MM.1S (cell line): ENCODE data around the gene BICC1.
A peak's percentile ranks its signal among the peaks of the same experiment; 100 is the strongest.

Experiments
- DNase-seq: peaks from one replicate; pipeline ENCODE4 v3.0.0-alpha.2; 2015
- H2AFZ ChIP-seq: fragments of 300-600 bp; sonication (generic); 2 replicates; pipeline ENCODE4 v1.6.0; 2016; ENCODE audit warnings: antibody characterized with exemption, low read length
- H3F3A ChIP-seq: fragments of 300-600 bp; sonication (generic); 2 replicates; pipeline ENCODE4 v1.6.1; 2016; ENCODE audit warnings: mild to moderate bottlenecking, antibody characterized with exemption, low read length, moderate library complexity, mixed read lengths; ENCODE audit not compliant: insufficient read depth
- H3K27ac ChIP-seq: fragments of 300-600 bp; sonication (generic); 2 replicates; pipeline ENCODE4 v1.5.1; 2016; ENCODE audit warnings: mild to moderate bottlenecking, low read length
- H3K27me3 ChIP-seq: fragments of 300-600 bp; sonication (generic); replicated peaks from 2 replicates; pipeline ENCODE4 v1.6.0; 2016; ENCODE audit warnings: low read length; ENCODE audit not compliant: insufficient read depth
- H3K36me3 ChIP-seq: fragments of 300-600 bp; sonication (generic); replicated peaks from 2 replicates; pipeline ENCODE4 v1.6.1; 2016; ENCODE audit warnings: mild to moderate bottlenecking, low read length, mixed read lengths; ENCODE audit not compliant: insufficient read depth
- H3K4me1 ChIP-seq: fragments of 300-600 bp; sonication (generic); 2 replicates; pipeline ENCODE4 v1.6.1; 2016; ENCODE audit warnings: low read length, mixed read lengths
- H3K4me2 ChIP-seq: fragments of 300-600 bp; sonication (generic); 2 replicates; pipeline ENCODE4 v1.6.0; 2016; ENCODE audit warnings: low read depth, low read length
- H3K4me3 ChIP-seq: fragments of 300-600 bp; sonication (generic); 2 replicates; pipeline ENCODE4 v1.5.1; 2016; ENCODE audit warnings: low read length, mixed read lengths
- H3K79me2 ChIP-seq: fragments of 300-600 bp; sonication (generic); 2 replicates; pipeline ENCODE4 v1.6.1; 2016; ENCODE audit warnings: mixed run types, low read length, mixed read lengths
- H3K9ac ChIP-seq: fragments of 300-600 bp; sonication (generic); 2 replicates; pipeline ENCODE4 v1.6.1; 2016; ENCODE audit warnings: low read length, mixed read lengths
- H3K9me2 ChIP-seq: fragments of 300-600 bp; sonication (generic); replicated peaks from 2 replicates; pipeline ENCODE4 v1.6.1; 2016; ENCODE audit warnings: mild to moderate bottlenecking, low read length, mixed read lengths; ENCODE audit not compliant: insufficient read depth
- H3K9me3 ChIP-seq: fragments of 300-600 bp; sonication (generic); replicated peaks from 2 replicates; pipeline ENCODE4 v1.6.1; 2016; ENCODE audit warnings: mild to moderate bottlenecking, low read length, mixed read lengths; ENCODE audit not compliant: insufficient read depth
- H4K20me1 ChIP-seq: fragments of 300-600 bp; sonication (generic); 2 replicates; pipeline ENCODE4 v1.6.1; 2016; ENCODE audit warnings: mild to moderate bottlenecking, low read length, moderate library complexity, mixed read lengths; ENCODE audit not compliant: insufficient read depth
- EZH2 ChIP-seq: fragments of 300-600 bp; sonication (generic); optimal IDR thresholded peaks from 2 replicates; pipeline ENCODE3; 2017; ENCODE audit warnings: low read depth, mild to moderate bottlenecking, antibody characterized with exemption, low read length, mixed read lengths
- EZH2phosphoT487 ChIP-seq: fragments of 300-600 bp; sonication (generic); IDR thresholded peaks from 2 replicates; pipeline ENCODE4 v1.6.1; 2018; ENCODE audit warnings: antibody characterized with exemption, low read length
- TF ChIP-seq, protein P1 (sequence below): fragments of 300-600 bp; sonication (generic); IDR thresholded peaks from 2 replicates; pipeline ENCODE4 v1.5.1; 2016; ENCODE audit warnings: antibody characterized with exemption, low read length, mixed read lengths

BICC1 gene

DNA sequence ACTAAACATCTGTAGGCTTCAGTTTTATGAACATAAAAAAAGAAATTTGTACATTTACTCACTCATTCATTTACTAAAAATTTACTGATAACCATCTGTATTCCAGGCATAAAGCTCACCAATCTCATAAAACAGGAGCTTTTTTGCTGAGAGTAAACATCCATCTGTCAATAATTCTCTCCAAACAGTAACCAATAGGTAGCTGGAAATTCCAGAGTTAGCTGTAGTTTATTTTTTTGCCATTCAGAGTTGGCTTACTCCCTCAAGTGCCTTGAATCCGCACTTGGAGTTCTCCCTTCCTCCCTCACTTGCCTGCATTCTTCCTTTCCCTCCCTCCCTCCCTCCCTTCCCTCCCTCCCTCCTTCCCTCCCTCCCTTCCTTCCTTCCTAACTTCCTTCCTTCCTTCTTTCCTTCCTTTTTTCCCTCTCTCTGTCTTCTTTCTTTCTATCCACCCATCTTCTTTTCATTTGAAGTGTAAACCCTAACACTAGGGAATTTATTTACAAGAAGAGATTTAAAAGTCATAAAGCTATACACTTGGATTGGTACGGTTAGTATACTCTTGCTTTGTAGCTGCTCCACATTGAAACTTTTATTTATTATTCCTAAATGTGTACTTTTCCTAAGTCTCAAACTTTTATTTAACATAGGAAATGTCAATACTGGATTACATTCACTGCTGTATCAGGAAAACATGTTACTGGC, 44.6 kb upstream of the BICC1 start:
- TF ChIP-seq EZH2 (no peak), EZH2phosphoT487 (no peak)
- TF ChIP-seq, protein P1, sequence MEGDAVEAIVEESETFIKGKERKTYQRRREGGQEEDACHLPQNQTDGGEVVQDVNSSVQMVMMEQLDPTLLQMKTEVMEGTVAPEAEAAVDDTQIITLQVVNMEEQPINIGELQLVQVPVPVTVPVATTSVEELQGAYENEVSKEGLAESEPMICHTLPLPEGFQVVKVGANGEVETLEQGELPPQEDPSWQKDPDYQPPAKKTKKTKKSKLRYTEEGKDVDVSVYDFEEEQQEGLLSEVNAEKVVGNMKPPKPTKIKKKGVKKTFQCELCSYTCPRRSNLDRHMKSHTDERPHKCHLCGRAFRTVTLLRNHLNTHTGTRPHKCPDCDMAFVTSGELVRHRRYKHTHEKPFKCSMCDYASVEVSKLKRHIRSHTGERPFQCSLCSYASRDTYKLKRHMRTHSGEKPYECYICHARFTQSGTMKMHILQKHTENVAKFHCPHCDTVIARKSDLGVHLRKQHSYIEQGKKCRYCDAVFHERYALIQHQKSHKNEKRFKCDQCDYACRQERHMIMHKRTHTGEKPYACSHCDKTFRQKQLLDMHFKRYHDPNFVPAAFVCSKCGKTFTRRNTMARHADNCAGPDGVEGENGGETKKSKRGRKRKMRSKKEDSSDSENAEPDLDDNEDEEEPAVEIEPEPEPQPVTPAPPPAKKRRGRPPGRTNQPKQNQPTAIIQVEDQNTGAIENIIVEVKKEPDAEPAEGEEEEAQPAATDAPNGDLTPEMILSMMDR = no peak
- Histone ChIP-seq H4K20me1 (no peaks in the 10 kb centered on the region), H3K79me2 (no peaks in the 10 kb centered on the region), H3K27ac (no peak overlapping the region), H2AFZ (no peak overlapping the region), H3K4me3 (no peak overlapping the region), H3K36me3 (no peaks in the 10 kb centered on the region), H3K4me2 (no peak overlapping the region), H3K9me3 (no peaks in the 10 kb centered on the region), H3K9ac (no peak overlapping the region), H3K9me2 (no peaks in the 10 kb centered on the region), H3K4me1 (no peaks in the 10 kb centered on the region), H3K27me3 (no peaks in the 10 kb centered on the region), H3F3A (no peaks in the 10 kb centered on the region)
- no peak for DNase-seq

DNA sequence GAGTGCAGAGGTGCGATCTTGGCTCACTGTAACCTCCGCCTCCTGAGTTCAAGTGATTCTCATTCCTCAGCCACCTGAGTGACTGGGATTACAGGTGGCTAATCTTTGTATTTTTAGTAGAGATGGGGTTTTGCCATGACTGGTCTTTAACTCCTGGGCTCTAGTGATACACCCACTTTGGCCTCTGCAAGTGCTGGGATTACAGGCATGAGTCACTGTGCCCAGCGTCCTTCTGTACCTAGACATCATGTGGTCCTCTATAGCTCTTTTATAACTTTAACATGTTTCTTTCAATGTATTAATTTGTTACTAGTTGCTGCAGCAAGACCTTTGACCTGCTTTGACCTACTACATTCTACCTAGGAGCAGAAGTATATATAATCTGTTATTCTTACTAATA, 38.7 kb upstream of the BICC1 start:
- Histone ChIP-seq H3K4me3 (no peak overlapping the region), H3K9me3 (no peaks in the 10 kb centered on the region), H3K27me3 (no peaks in the 10 kb centered on the region), H3K36me3 (no peaks in the 10 kb centered on the region), H3K9me2 (no peaks in the 10 kb centered on the region), H4K20me1 (no peaks in the 10 kb centered on the region), H2AFZ (no peak overlapping the region), H3K79me2 (no peaks in the 10 kb centered on the region), H3K4me2 (no peak overlapping the region), H3F3A (no peaks in the 10 kb centered on the region), H3K4me1 (0 out of 2 replicates have a peak, but pooled peaks cover 4% of the 10 kb centered on the region), H3K27ac (no peak overlapping the region), H3K9ac (no peak overlapping the region)
- TF ChIP-seq, protein P1 = no peak
- TF ChIP-seq EZH2phosphoT487 (no peak), EZH2 (no peak)
- no peak for DNase-seq

DNA sequence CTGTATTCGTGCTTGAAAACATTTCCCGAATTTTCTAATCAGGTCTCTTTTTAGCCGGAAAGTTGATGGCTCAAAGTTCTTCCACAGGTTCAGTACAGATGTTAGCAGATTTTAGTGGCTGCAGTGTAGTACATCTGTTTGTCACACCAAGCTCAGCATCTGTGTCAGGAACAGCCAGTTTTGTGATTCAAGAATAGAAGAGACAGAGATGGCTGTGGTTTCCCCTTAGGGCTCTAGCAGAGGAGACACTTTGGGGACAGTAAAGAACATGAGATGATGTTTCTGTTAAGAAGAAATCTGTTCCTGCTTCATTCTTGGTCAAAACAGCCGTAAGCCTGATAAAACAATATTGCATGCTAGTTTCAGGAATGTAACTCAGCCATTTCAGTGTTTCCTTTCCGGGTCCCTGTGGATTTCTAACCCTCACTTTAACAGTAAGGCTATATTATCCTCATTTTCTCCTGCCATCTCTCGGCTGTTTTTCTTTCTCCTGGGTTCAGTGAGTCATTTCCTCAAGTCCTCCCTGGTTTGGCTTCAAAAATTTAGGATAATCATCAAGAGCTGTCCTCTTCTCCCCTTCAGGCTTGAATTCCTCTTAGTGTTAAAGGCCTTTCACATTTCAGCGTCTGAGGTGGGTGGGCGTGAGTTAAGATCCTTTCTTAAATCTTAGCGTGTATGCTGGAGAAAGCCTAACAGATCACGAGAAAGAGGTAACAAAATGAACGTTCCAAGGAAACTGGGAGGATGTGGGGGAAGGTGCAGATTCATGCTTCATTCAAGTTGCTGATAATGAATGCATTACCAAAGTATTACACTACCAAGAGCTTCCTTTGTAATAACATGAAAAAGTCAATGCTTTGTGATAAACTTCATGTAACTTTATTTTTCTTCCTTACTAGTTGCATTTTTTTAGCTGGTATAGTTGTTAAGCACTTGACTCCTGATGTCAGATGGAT, 37.1 kb upstream of the BICC1 start:
- no peak overlapping the region for H3K27ac ChIP-seq
- H3K9ac ChIP-seq = no peak overlapping the region
- peak overlapping the region; percentile 44 for H2AFZ ChIP-seq
- H3K27me3 ChIP-seq = no peaks in the 10 kb centered on the region
- H3K4me1 ChIP-seq = 0 out of 2 replicates have a peak, but pooled peaks cover 4% of the 10 kb centered on the region
- H3K36me3 ChIP-seq = no peaks in the 10 kb centered on the region
- no peaks in the 10 kb centered on the region for H4K20me1 ChIP-seq
- no peaks in the 10 kb centered on the region for H3K79me2 ChIP-seq
- no peaks in the 10 kb centered on the region for H3F3A ChIP-seq
- no peaks in the 10 kb centered on the region for H3K9me3 ChIP-seq
- H3K9me2 ChIP-seq = no peaks in the 10 kb centered on the region
- peak overlapping the region; percentile 14; the same call in 1 of the 2 replicates for H3K4me3 ChIP-seq
- TF ChIP-seq EZH2 (no peak), EZH2phosphoT487 (no peak)
- TF ChIP-seq, protein P1 = no peak
- H3K4me2 ChIP-seq = peak overlapping the region; percentile 46
- peak; percentile 43 for DNase-seq
